Right lobe of liver (tissue), 6 donors: Measurements from ENCODE around the gene TOX3. TPM values are rescaled to one million over a fixed set of nuclear protein-coding genes. Genes with fewer than 3 reads are reported as not detected.

Source experiments
- ATAC-seq, 4 donors: fragments of 200-7000 bp; cut with Tn5 transposase; one replicate each; pipeline ENCODE4 v1.9.1; 2020; ENCODE audit warnings: mild to moderate bottlenecking in 4 of 4, moderate library complexity in 4 of 4
- DNase-seq, 3 donors: peaks; one replicate each; pipeline ENCODE4 v3.0.0-alpha.2; 2020
- H3K27ac ChIP-seq, 3 donors: fragments of 200-600 bp; one replicate each; pipeline ENCODE4 v1.8.0; 2022
- H3K27me3 ChIP-seq, 2 donors: fragments of 200-600 bp; one replicate each; pipeline ENCODE4 v1.8.0; 2022
- H3K36me3 ChIP-seq, 4 donors: fragments of 200-600 bp; sonication (generic) in 1 of 4; one replicate each; pipeline versions ENCODE4 v1.5.1 to v1.8.0; 2017 to 2022; ENCODE audit warnings: control low read depth in 1 of 4
- H3K4me1 ChIP-seq, 4 donors: fragments of 200-600 bp; sonication (generic) in 1 of 4; one replicate each; pipeline versions ENCODE4 v1.5.1 to v1.8.0; 2017 to 2022; ENCODE audit warnings: control low read depth in 1 of 4
- H3K4me3 ChIP-seq, 3 donors: fragments of 200-600 bp; one replicate each; pipeline ENCODE4 v1.8.0; 2022
- H3K9me3 ChIP-seq, 4 donors: fragments of 200-600 bp; sonication (generic) in 1 of 4; one replicate each; pipeline versions ENCODE4 v1.5.1 to v1.8.0; 2017 to 2022; ENCODE audit warnings: control low read depth in 1 of 4
- POLR2A ChIP-seq: fragments of 450-650 bp; IDR thresholded peaks from one replicate; pipeline ENCODE4 v1.6.1; 2017; ENCODE audit warnings: antibody characterized with exemption, mild to moderate bottlenecking
- WGBS: methylation state at CpG from one replicate; pipeline ENCODE4 v1.1.6; 2018; ENCODE audit warnings: low coverage, low lambda C conversion rate; ENCODE audit not compliant: insufficient coverage; ENCODE audit errors: missing lambda C conversion rate; 5-methylcytosine and 5-hydroxymethylcytosine counted together
- intact Hi-C, 2 donors: fragments of 100-400 bp; cut with DNase I; formaldehyde crosslinking; loops; one replicate each; pipeline versions ENCODE4 v1.11.2 to v1.14.1; 2022
- total RNA-seq, 6 experiments: library from RNA; depleted of rRNA in 2 of 6; stranded (reverse); fragments of >200 nt in 2 of 6; fragmentation: NEBNext Ultra II Directional in 3 of 6; extraction: Animal tissue kit (Norgen Biotek cat#: 25700) in 3 of 6; gene quantifications; one replicate each; pipeline versions ENCODE4 v1.1.0 to v1.2.4, GENCODE V29; 2016 to 2023
- TF ChIP-seq, protein P1 (sequence below), 4 donors: fragments of 200-600 bp in 3 of 4; fragments of 450-650 bp in 1 of 4; IDR thresholded peaks; one replicate each; pipeline versions ENCODE4 v1.5.1 to v1.8.0; 2016 to 2022; ENCODE audit warnings: antibody characterized with exemption in 4 of 4, mild to moderate bottlenecking in 2 of 4
- donor health status: DM: no; HTN: yes; CAD: no.
- donor health status: DM: no; HTN: no; CAD: no.
- donor health status: DM: no; HTN: no; CAD: no.
- donor health status: DM: no; HTN: yes; CAD: no.
- donor health status: DM: no; HTN: yes; CAD: no.

The TOX3 gene
- total RNA-seq, 6 experiments from 2014 or later, result 0.92 to 5.8 (median 3.6) TPM

DNA sequence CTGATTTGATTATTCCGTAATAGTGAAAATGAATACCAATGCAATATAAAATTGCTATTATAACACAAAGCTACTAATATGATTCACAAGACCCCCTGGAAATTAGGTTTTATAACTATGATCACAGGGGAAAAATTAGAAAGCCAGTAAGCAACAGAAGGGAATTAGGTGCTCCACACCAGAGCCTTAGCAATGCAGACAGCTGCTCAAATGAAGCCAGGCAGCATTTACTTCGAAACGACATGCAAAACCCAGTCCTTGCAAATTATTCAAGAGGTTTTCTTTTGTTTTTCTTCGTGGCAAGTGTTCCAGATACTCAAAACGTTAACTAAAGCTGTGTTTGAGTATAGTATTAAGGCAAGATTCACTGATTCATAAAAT is 47.9 kb downstream of the TOX3 start:
- Histone ChIP-seq H3K27ac (no peak overlapping the region), H3K4me1 (peaks cover 0 to 38% (median 13%) of the 10 kb centered on the region in 4 donors), H3K4me3 (no peak overlapping the region), H3K36me3 (no peaks in the 10 kb centered on the region), H3K27me3 (no peaks in the 10 kb centered on the region), H3K9me3 (no peaks in the 10 kb centered on the region)
- intact Hi-C loops, result no loop called here
- DNase-seq, result no peak
- 53% methylated on average over 5 of the region's 5 CpGs for WGBS
- TF ChIP-seq POLR2A, result no peak
- TF ChIP-seq, protein P1, sequence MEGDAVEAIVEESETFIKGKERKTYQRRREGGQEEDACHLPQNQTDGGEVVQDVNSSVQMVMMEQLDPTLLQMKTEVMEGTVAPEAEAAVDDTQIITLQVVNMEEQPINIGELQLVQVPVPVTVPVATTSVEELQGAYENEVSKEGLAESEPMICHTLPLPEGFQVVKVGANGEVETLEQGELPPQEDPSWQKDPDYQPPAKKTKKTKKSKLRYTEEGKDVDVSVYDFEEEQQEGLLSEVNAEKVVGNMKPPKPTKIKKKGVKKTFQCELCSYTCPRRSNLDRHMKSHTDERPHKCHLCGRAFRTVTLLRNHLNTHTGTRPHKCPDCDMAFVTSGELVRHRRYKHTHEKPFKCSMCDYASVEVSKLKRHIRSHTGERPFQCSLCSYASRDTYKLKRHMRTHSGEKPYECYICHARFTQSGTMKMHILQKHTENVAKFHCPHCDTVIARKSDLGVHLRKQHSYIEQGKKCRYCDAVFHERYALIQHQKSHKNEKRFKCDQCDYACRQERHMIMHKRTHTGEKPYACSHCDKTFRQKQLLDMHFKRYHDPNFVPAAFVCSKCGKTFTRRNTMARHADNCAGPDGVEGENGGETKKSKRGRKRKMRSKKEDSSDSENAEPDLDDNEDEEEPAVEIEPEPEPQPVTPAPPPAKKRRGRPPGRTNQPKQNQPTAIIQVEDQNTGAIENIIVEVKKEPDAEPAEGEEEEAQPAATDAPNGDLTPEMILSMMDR (IDR thresholded peaks at IDR 0.05), result no peak
- no peak for ATAC-seq

DNA sequence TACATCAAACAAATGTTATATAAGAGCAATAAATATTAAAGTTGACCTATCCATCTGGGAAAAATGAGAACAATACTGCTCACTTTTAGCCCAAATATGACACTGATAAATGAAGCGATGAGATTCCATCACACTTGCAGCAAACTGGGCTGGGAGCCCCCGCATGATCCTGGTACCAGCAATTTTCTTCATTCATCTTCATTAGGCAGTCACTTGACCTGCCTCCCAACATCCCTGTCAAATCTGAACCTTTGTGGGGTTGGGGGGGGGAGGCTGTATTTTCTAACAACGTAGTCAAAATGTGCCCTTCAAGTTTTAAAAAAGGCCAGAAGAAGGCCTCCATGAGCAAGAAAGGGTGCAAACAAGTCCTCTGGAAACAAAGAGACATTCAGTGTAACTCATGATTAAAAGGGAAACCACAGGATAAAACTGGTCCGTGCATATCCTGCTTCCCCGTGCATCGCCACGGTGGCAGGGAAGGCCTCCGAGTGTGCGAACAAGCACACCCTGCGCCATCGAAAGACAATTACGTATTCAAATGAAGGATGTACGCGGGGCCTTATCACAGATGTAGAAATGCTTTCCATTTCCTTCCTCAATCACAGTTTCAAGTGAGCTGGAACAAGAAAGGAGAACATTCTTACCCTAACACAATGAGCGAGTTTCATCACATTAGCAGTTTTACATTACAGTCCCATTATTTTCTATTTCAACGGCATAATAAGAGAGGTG is 48.4 kb downstream of the TOX3 start:
- H3K36me3 ChIP-seq, result no peaks in the 10 kb centered on the region
- H3K4me3 ChIP-seq, result no peak overlapping the region
- intact Hi-C loops, result no loop called here
- DNase-seq (no peak), ATAC-seq (no peak)
- H3K27me3 ChIP-seq, result no peaks in the 10 kb centered on the region
- H3K4me1 ChIP-seq, result peaks cover 0 to 44% (median 15%) of the 10 kb centered on the region in 4 donors
- no peaks in the 10 kb centered on the region for H3K9me3 ChIP-seq
- WGBS, result 57% methylated on average over 14 of the region's 16 CpGs
- H3K27ac ChIP-seq, result no peak overlapping the region
- TF ChIP-seq POLR2A, result no peak
- TF ChIP-seq, protein P1 (IDR thresholded peaks at IDR 0.05), result no peak

DNA sequence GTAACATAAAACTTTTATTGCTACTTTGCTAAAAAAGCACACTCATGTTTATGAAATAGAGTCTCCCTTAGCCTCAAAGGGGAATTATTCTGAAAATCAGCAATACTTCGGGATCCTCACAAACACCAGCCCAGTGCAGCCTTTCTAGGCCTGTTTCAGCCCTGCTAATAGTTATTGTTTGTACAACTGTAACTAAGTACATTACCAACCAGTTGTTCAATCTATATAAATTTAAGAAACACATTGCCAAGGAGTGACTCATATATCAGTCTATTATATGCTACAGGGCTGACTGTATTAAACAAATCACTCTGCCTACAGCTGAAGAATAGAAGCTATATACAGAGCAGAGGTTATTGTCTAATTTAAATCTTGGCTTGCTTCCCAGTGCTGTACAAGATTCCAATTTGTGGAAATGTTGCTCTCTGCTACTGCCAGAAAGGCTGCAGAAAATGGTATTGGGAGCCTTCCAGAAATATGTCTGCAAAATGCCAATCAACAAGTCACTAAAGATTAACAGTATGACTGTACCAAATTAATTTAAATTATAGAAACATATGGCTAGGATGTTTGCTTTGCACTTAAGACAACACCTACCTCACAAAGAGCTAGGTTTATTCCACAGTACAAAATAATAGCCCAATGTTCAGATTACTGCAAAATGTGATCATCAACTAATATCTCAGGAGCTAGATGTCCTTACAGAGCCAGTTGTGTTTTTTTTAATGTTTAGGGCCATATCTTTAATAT is 49.7 kb downstream of the TOX3 start:
- ATAC-seq, result peak; percentile 11 to 39 (median 22)
- TF ChIP-seq POLR2A, result no peak
- TF ChIP-seq, protein P1 (IDR thresholded peaks at IDR 0.05), result no peak
- intact Hi-C loops, result no loop called here
- Histone ChIP-seq H3K4me3 (no peak overlapping the region), H3K27me3 (no peaks in the 10 kb centered on the region), H3K36me3 (no peaks in the 10 kb centered on the region), H3K27ac (peak overlapping the region in 2 of 3 donors; percentile 35 to 86), H3K4me1 (peaks cover 0 to 50% (median 18%) of the 10 kb centered on the region in 4 donors), H3K9me3 (no peaks in the 10 kb centered on the region)
- no peak for DNase-seq
- 29% methylated on average over 1 of the region's 1 CpG for WGBS

DNA sequence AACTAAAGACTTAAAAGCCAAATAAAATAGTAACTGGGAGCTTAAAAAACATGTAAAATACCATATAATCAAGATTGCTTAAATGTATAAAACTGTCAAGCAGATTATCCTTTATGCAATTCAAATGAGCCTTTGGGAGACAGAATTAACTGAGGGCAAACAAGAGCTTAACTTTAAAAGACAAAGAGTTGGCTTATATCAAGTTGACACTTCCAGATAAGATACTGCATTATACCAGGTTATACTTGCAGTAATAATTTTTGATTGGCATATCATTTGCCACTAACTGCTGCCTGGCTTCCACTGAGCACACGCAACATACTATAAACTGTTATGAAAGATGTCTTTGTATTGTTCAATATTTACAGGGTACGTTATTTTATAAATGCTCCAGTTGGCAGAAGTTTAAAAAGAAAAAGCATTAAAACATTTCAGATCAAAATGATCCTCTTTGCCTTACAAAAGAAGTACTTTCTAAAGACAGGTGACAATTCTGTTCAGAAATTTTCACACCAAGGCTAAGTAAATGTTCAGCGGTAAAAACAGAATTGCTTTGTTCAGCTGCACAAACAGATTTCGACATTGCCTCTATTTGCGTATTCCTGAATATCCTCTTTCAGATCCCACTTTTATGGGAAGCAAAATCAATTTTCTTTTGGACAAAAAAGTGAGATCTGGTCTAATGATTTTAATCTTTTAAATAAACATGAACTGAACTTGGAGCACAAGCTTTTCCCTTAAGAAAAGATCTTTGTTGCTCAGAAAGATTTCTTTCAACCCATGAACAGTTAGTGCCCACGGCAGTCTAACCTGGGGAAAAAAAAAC is 50.7 kb downstream of the TOX3 start:
- TF ChIP-seq POLR2A, result no peak
- TF ChIP-seq, protein P1 (IDR thresholded peaks at IDR 0.05), result no peak
- no peaks in the 10 kb centered on the region for H3K27me3 ChIP-seq
- H3K36me3 ChIP-seq, result no peaks in the 10 kb centered on the region
- peak overlapping the region in 2 of 3 donors; percentile 35 to 86 for H3K27ac ChIP-seq
- no peak overlapping the region for H3K4me3 ChIP-seq
- 28% methylated on average over 6 of the region's 6 CpGs for WGBS
- intact Hi-C loops, result no loop called here
- no peak for DNase-seq
- H3K4me1 ChIP-seq, result peaks cover 0 to 57% (median 18%) of the 10 kb centered on the region in 4 donors
- H3K9me3 ChIP-seq, result no peaks in the 10 kb centered on the region
- ATAC-seq, result peak; percentile 49 to 72 (median 54)
